ENCODE measurements around the gene FBXO2.

The FBXO2 gene

DNA sequence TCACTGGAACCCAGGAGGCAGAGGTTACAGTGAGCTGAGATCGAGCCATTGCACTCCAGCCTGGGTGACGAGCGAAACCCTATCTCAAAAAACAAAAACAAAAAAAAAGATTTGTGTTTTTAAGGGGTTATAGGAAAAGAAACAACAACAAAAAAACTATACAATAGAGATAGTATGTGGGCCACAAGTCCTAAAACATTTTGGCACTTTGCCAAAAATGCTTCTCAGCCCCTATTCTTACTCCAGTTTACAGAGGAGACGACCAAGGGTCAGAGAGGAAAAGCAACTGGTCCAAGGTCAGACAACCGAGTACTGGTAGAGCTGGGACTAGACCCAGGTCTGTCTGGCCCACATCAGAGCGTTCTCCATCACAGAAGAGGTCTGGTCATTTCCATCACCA, 3.4 kb upstream of the FBXO2 start:
- DNase-seq = no peak
- H2AFZ ChIP-seq (ENCODE audit: low read length) = no peak overlapping the region

DNA sequence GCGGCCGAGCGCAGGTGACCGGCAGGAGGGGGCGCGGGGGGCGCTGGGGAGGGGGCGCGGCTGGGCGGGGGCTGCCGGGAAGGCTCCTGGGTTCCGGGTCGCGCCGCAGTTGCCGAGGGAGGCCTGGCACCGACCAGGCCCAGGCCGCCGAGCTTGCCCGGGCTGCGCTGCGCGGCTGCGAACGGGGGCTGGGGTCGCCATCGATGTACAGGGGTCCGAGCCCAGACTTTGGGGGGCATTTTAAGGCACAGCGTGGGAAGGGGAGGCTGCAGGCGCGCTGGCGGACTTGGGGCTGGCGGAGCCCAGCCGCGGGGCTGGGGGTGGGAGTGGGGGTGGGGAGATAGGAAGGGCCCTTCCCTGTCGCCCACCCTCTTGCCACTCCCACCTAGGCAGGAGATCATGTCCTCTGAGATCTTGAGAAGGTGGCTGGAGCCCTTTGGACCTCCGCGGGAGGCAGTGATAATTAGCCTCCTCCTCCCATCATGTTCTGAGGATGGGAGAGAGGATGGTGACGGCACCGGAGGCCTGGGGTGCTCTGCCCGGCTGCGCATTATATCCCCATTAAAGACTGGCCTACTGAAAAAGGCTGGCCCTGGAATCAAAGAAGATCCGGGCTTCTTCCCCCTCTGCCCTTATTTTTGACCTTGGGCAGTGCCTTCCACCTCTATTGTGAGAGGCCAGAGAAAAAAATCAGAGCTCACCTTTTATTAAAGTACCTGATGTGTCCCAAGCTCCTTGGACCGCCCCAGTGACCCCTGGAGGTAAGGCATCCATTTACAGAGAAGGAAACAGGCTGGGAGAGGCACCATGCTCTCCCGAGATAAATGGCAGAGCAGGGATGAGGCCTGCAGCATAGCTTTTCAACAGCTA, 945 bp upstream of the FBXO2 start:
- peaks cover 10% of the 10 kb centered on the region for H3K4me1 ChIP-seq (ENCODE audit: low read length)
- H4K20me1 ChIP-seq (ENCODE audit: insufficient read depth, low read length) = no peaks in the 10 kb centered on the region
- H3K9me2 ChIP-seq (replicated peaks; ENCODE audit: insufficient read depth, low read length) = no peaks in the 10 kb centered on the region
- no peaks in the 10 kb centered on the region for H3K27me3 ChIP-seq (replicated peaks; ENCODE audit: insufficient read depth, low read length)
- no peaks in the 10 kb centered on the region; the same call in 1 of the 2 replicates for H3F3A ChIP-seq (ENCODE audit: insufficient read depth, low read length)
- TF ChIP-seq EZH2phosphoT487 (IDR thresholded peaks at IDR 0.05; ENCODE audit: low read length) = no peak
- no peak for TF ChIP-seq EZH2 (optimal IDR thresholded peaks at IDR 0.05; ENCODE audit: low read depth, low read length)
- TF ChIP-seq CTCF (IDR thresholded peaks at IDR 0.05; ENCODE audit: low read length) = no peak
- H3K27ac ChIP-seq (ENCODE audit: low read length) = no peak overlapping the region
- DNase-seq = no peak
- peak overlapping the region; percentile 45; the same call in 1 of the 2 replicates for H3K4me3 ChIP-seq (ENCODE audit: low read length)
- no peaks in the 10 kb centered on the region for H3K36me3 ChIP-seq (replicated peaks; ENCODE audit: insufficient read depth, low read length)
- H3K9me3 ChIP-seq (replicated peaks; ENCODE audit: insufficient read depth, low read length) = no peaks in the 10 kb centered on the region
- no peaks in the 10 kb centered on the region for H3K79me2 ChIP-seq (ENCODE audit: low read length)
- H3K9ac ChIP-seq (ENCODE audit: low read length) = peak overlapping the region; percentile 38; the same call in 1 of the 2 replicates
- H2AFZ ChIP-seq (ENCODE audit: low read length) = no peak overlapping the region
- peak overlapping the region; percentile 51 for H3K4me2 ChIP-seq (ENCODE audit: low read depth, low read length)

More for the DNA sequence above, 3.4 kb upstream of the FBXO2 start:
- Histone ChIP-seq H3K27ac (ENCODE audit: low read length) (no peak overlapping the region), H3K4me1 (ENCODE audit: low read length) (no peaks in the 10 kb centered on the region), H3K4me2 (ENCODE audit: low read depth, low read length) (no peak overlapping the region), H4K20me1 (ENCODE audit: insufficient read depth, low read length) (no peaks in the 10 kb centered on the region), H3K79me2 (ENCODE audit: low read length) (no peaks in the 10 kb centered on the region), H3K36me3 (replicated peaks; ENCODE audit: insufficient read depth, low read length) (no peaks in the 10 kb centered on the region), H3K4me3 (ENCODE audit: low read length) (no peak overlapping the region), H3K9me3 (replicated peaks; ENCODE audit: insufficient read depth, low read length) (no peaks in the 10 kb centered on the region), H3K9me2 (replicated peaks; ENCODE audit: insufficient read depth, low read length) (no peaks in the 10 kb centered on the region), H3K27me3 (replicated peaks; ENCODE audit: insufficient read depth, low read length) (no peaks in the 10 kb centered on the region), H3K9ac (ENCODE audit: low read length) (no peak overlapping the region), H3F3A (ENCODE audit: insufficient read depth, low read length) (no peaks in the 10 kb centered on the region)
- TF ChIP-seq EZH2phosphoT487 (IDR thresholded peaks at IDR 0.05; ENCODE audit: low read length) (no peak), EZH2 (optimal IDR thresholded peaks at IDR 0.05; ENCODE audit: low read depth, low read length) (no peak), CTCF (IDR thresholded peaks at IDR 0.05; ENCODE audit: low read length) (no peak)

GRCh38 chr1:11653861-11654136, 430 bp downstream of the FBXO2 start:
- H3K9me2 ChIP-seq (replicated peaks; ENCODE audit: insufficient read depth, low read length) = no peaks in the 10 kb centered on the region
- H3F3A ChIP-seq (ENCODE audit: insufficient read depth, low read length) = no peaks in the 10 kb centered on the region; the same call in 1 of the 2 replicates
- no peak overlapping the region for H3K27ac ChIP-seq (ENCODE audit: low read length)
- H2AFZ ChIP-seq (ENCODE audit: low read length) = peak overlapping the region; percentile 61; the same call in 1 of the 2 replicates
- H4K20me1 ChIP-seq (ENCODE audit: insufficient read depth, low read length) = no peaks in the 10 kb centered on the region
- no peaks in the 10 kb centered on the region for H3K36me3 ChIP-seq (replicated peaks; ENCODE audit: insufficient read depth, low read length)
- peak overlapping the region; percentile 18; the same call in 1 of the 2 replicates for H3K9ac ChIP-seq (ENCODE audit: low read length)
- TF ChIP-seq CTCF (IDR thresholded peaks at IDR 0.05; ENCODE audit: low read length) (no peak), EZH2 (optimal IDR thresholded peaks at IDR 0.05; ENCODE audit: low read depth, low read length) (no peak), EZH2phosphoT487 (IDR thresholded peaks at IDR 0.05; ENCODE audit: low read length) (no peak)
- H3K79me2 ChIP-seq (ENCODE audit: low read length) = no peaks in the 10 kb centered on the region
- peaks cover 15% of the 10 kb centered on the region for H3K4me1 ChIP-seq (ENCODE audit: low read length)
- H3K9me3 ChIP-seq (replicated peaks; ENCODE audit: insufficient read depth, low read length) = no peaks in the 10 kb centered on the region
- no peaks in the 10 kb centered on the region; the same call in 1 of the 2 replicates for H3K27me3 ChIP-seq (replicated peaks; ENCODE audit: insufficient read depth, low read length)
- peak overlapping the region; percentile 78 for H3K4me3 ChIP-seq (ENCODE audit: low read length)
- peak overlapping the region; percentile 82 for H3K4me2 ChIP-seq (ENCODE audit: low read depth, low read length)
- no peak for DNase-seq

Data from MM.1S (cell line).